AG09319 (cell line): Measurements from ENCODE around the gene EDIL3.

ENCODE experiments used
- DNase-seq: peaks from one replicate; pipeline ENCODE4 v3.0.0-alpha.2; 2010; ENCODE audit warnings: low read depth; ENCODE audit errors: extremely low read depth
- CTCF ChIP-seq: IDR thresholded peaks from 2 replicates; pipeline ENCODE4 v1.5.1; 2011; ENCODE audit warnings: low read depth, mild to moderate bottlenecking, inconsistent platforms, low read length, moderate library complexity

EDIL3 gene

GRCh38 chr5:83991566-83992224, 393.0 kb downstream of the EDIL3 start:
- DNase-seq: no peak
- TF ChIP-seq CTCF: no peak

GRCh38 chr5:83988293-83988685, 396.4 kb downstream of the EDIL3 start:
- DNase-seq: no peak
- TF ChIP-seq CTCF: no peak

GRCh38 chr5:83987513-83988292, 397.0 kb downstream of the EDIL3 start:
- DNase-seq: no peak
- no peak for TF ChIP-seq CTCF

- no peak for DNase-seq
- no peak for TF ChIP-seq CTCF
Measured at GRCh38 chr5:83983852-83984251, 400.8 kb downstream of the EDIL3 start.

- no peak for DNase-seq
- no peak for TF ChIP-seq CTCF
Measured at GRCh38 chr5:83973925-83974815, 410.5 kb downstream of the EDIL3 start.

GRCh38 chr5:83972909-83973308, 411.8 kb downstream of the EDIL3 start:
- DNase-seq: no peak
- TF ChIP-seq CTCF: no peak

GRCh38 chr5:83972236-83972635, 412.4 kb downstream of the EDIL3 start:
- DNase-seq: no peak
- TF ChIP-seq CTCF: no peak
